Germinal center (tissue), 1 donor: Measurements from ENCODE around the gene PACC1.

Experiments
- DNase-seq: peaks from one replicate; pipeline ENCODE4 v3.0.0; 2012; ENCODE audit warnings: mixed read lengths, low spot score

Gene PACC1

DNA sequence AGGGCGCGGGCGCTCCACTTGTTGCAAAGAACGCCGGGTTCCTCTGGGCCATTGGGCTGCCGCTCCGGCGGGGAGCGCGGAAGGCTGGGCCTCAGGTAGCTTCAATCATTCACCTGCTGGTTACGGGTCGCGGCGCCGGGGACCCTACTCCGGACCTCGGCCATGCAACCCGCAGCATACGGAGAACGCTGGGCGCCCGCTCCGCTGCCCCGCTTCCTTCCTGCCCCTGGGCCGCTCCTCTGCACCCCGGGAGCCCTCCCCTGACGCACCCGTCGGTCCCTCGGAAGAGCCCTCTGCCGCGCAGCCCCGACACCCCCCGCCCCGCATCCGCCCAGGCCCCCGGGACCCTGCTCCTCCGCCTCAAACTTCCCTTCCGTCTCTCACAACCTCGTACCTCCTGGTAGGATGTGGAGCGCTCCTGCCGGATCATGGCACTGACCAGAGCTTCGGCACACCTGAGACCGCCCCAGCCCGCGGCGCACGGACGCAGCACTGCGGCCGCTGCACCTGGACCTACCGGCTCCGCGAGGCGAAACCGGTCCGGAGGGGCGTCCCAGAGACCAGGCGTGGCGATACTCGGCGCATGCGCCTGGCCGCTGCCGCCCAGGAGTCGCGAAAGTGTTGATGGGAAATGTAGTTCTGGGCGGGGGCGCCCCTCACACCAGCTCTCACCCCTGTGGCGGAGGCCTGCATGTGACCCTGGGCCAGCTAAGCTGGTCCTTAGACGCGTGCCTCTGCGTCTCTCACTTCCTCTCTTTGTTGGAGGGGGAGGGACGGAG is at the start of gene PACC1:
PACC1 (minus strand) TSS at position 559 of the 779 bp plus-strand sequence; CDS start at position 430, 129 bp downstream.
- peak; percentile 98 for DNase-seq

- no peak for DNase-seq
These were observed 49.0 kb upstream of the PACC1 start for GRCh38 chr1:212463565-212464285.

DNA sequence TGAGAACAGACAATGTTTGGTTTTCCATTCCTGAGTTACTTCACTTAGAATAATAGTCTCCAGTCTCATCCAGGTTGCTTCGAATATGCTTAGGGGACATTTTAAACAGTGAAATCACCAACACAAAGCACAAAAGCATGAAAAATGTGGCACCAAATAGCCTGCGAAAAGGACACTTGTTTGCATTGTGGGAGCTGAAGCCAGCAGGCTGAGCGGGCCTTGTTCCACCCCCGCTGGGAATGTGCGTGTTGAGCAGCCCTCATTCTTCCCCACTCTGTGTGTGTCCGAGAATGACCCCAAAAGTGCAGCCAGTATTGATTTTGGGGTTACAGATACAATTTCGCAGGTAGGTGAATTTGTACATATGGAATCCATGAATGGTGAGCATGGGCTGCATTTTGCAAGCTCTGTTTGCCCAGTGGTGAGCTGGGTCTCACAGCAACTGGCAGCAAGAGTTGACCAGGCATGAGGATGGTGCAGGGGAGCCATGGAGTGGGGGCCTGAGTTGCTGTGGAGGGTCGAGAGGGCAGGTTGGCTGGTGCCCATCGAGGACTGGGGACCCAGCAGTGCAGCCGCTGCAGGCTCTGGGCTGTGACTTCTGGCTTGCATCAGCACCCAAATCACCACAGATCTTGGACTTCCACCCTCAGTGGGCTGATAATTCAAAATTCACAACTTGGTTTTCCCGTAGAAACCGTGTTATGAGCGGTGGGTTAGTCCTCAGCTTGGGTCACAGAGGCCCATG is 47.4 kb upstream of the PACC1 start:
- DNase-seq, result no peak

GRCh38 chr1:212460376-212460775 is 45.7 kb upstream of the PACC1 start:
- no peak for DNase-seq

DNA sequence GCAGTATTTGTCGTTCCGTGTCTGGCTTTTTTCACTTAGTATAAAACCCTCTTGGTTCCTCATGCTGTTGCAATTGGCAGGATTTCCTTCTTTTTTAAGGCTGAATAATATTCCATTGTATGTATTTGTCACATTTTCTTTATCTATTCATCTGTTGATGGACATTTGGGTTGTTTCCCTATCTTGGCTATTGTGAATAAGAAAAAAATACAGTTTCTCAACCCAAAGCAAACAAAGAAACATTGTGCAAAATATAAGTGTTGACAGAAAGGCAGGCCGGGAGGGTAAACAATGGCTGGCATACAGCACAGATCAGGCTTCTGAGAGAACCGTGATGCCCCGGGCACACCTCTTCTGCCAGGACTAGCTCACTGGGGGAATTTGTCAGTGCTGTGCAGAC is 45.0 kb upstream of the PACC1 start:
- no peak for DNase-seq

GRCh38 chr1:212458817-212459216 is 44.1 kb upstream of the PACC1 start:
- peak; percentile 36 for DNase-seq

GRCh38 chr1:212457740-212458338 is 43.2 kb upstream of the PACC1 start:
- peak; percentile 38 for DNase-seq

DNA sequence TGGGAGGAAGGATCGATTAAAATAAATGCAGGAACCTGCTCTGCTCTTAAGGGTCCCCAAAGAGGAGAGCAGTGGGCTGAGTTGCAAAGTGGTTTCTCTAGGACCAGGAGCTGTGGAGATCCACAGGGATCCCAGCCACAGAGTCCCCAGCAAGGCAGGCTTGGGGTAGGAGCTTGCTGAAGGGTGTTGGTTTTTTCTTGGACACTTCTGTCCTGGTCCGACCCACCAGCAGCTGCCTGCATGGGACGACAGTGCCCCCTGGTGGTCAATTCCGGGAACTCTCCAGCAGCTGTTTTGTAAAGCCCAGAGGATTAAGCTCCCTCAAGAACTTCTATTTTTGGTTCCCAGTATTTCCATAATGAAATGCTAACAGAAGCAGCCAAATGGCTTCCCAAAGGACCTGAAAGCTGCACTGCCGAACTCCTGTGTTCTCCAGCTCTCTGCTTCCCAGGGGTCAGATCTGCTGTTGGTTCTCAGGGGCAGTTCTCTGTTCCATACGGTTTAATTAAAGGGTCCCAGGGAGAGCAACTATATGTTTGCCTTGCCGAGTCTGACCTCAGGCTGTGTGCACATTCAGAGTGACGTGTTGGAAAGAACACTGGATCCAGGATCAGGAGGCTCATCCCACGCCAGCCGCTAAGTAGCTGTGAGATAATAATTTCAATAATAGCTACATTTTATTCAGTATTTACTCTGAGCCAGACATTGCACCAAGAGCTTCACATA is 41.3 kb upstream of the PACC1 start:
- peak; percentile 79 for DNase-seq

- DNase-seq, result no peak
These were observed 40.7 kb upstream of the PACC1 start for GRCh38 chr1:212455401-212455800.

GRCh38 chr1:212454741-212455140 is 40.1 kb upstream of the PACC1 start:
- no peak for DNase-seq

DNA sequence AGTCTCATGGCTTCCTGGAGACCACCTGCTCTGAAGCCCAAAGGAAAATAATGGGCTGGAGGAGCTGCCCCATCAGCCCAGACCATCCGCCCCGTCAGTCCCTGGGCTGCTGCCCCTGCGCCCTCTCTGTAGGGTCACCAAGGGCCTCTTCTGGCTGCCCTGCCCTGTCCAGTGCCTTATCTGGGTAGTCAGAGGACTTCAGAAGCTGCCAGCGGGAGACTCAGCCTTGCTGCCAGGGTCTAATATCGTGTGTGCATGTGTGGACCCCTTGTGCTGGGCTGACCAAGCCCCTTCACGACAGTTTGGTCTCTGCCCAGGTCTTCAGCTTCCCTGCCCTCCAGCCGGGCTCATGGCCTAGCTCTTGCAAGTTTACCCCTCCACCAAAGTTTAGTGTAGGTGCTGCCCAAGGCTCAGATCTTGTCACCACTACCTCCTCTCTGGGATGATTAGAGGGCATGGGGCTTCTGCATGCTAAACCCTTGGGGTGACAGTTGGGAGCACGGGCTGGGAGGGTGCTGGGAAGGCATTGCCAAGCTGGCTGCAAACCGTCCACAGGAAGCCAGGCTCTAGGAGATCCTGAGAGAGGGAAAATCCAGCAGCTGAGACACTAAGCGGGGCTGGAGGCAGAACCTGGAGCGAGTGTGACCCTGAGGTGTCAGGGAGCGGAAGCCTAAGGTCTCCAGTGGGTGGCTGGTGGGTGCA is 38.6 kb upstream of the PACC1 start:
- no peak for DNase-seq

DNA sequence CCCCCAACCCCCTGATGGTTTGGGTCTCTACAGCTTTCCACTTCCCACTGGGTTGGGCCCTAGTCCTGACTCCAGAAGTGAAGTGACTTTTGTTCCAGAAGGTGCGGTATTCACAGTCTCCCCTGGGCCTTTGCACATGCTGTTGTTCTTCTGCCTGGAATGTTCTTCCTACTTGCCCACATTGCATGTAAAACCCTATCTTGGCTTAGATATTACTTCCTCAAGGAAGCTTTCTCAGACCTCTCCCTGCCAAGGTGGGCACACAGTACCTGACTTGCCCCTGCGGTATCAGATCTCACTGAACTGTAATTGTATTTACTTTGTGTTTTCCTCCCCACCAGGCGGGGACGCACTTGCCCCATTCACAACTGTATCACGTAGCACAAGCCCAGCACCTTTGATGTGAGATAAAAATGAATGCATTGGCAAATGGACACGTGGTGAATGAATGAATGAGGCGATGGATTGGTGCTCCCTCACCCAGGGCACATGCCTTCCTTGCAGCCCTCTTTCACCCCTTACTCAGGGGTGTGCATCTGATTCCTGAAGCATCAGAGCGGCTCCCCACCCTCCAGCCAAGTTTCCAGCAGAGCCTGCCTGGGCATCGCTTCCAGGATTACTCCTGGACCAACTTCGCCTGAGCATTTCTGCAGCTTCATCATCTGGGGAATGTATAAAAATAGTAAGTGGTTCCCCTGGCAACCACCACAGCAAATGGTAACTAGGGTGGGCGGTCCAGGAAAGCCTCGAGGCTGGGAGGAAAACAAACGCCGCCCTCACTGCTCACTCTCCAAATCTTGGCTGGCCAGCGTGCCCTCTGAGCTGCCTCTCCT is 37.9 kb upstream of the PACC1 start:
- DNase-seq, result no peak

- DNase-seq, result no peak
These were observed 37.0 kb upstream of the PACC1 start for GRCh38 chr1:212451416-212452322.

DNA sequence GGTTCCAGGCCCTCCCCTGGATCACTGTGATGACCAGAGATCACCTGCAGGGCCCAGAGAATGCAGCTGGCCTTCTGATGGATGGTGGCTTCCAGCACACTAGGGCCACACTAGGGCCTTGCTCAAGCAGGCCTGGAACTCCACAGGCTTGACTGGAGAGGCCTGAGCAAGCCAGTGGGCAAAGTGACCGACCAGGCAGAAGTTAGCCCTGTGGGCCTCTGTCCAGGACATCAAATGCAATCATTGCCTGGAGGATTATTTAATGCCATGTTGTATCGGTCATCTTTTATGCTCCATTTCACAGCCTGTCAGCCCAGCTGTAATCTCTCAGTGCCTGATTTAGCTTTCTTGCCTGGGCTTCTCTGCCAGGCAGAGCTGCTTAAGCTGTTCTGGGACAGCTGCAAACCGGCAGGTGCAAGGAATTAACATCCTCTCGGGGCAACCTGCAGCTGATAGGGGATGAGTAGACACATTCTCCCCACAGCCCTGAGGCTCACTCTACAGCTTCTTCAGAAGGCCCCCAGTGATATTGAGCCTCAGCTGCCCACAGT is 35.7 kb upstream of the PACC1 start:
- DNase-seq, result no peak

DNA sequence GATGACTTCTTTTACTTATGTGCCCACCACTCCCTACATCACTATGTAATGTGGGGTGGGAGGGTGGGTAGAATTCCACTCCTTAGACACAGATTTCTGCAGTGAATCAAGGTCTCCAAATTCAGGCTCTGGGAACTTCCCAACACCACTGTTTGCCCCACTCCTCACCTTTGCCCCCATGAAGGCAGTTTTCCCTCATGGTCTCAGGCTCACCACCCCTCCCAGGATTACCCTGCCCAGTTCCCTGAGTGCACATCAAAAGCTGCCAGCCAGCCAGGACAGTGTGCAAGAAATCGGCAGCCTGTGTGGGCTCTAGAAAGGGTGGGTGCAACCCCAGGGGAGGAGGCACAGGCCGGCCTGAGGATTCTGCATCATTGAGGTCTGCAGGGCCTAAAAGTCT is 32.8 kb upstream of the PACC1 start:
- DNase-seq, result no peak

DNA sequence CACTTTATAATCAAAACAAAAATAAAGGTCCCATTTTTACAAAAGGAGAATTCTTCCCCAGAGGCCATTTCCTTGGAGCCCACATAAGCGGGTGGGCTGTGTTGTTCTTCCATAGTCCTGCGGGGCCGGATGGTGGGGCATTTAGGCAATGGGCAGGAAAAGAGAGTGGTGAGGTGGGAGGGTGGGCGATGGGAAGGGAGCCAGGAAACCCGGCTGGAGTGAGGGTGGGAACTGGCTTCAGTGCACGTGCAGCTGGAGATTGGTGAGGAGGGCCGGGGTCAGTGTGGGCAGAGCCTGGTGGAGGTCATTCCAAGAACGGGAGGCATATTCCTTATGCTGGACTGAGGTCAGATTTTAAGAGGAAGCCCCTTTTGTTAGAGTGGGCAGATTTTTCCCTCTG is 31.6 kb upstream of the PACC1 start:
- no peak for DNase-seq

GRCh38 chr1:212442408-212442807 is 27.7 kb upstream of the PACC1 start:
- no peak for DNase-seq

- DNase-seq, result no peak
These were observed 25.7 kb upstream of the PACC1 start for GRCh38 chr1:212440419-212440818.

DNA sequence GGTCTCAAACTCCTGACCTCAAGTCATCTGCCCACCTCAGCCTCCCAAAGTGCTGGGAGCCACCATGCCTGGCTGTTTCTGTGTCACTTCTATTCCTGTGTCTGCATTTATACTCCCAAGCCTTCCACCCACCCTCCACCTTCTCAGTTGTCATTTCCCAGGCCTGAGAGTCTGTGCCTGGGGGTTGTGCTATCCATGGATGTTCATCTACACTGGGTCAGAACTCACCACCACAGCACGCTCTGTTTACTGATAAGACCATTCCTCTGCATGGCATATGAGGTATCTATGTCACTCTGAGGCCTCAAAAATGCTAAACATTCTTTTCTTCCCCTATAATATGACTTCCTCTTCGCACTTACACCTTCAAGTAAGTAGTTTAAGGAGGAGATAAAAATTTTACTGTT is 24.1 kb upstream of the PACC1 start:
- no peak for DNase-seq
